HG02642 (cell line): ENCODE data around the gene PAX8.
"Not testable (repeated sequence)": the region's sequence is repeated elsewhere in the genome, so short reads cannot be mapped to it uniquely, and the experiment has no call there.

Experiments
- ATAC-seq: cut with Tn5 transposase; IDR thresholded peaks from one replicate; pipeline ENCODE4 v1.9.1; 2021; ENCODE audit warnings: mild to moderate bottlenecking; ENCODE audit not compliant: unreplicated experiment, poor library complexity

Gene PAX8

DNA sequence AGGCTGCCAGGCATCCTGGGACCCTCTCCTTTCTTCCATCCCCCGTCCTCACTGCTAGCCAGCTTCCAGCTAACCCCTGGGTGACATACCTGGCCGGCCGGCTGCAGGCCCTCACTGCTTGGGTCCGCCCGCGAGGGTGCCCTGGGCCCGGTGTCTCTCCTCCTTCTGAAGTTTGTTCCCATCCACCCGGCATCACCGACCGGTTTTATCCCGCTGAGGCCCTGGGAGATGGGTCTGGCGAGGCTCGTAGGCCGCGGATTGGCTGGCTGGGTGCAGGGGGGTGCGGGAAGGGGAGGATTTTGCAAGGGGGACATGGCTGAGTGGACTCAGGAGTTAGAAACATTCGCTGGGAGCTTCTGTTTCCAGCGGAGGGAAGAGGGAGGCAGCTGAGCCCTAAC is at the start of gene PAX8:
TSS of gene PAX8 (minus strand) at position 180 of the 398 bp plus-strand sequence. CDS start 527 bp downstream, outside the sequence.
- no peak for ATAC-seq

DNA sequence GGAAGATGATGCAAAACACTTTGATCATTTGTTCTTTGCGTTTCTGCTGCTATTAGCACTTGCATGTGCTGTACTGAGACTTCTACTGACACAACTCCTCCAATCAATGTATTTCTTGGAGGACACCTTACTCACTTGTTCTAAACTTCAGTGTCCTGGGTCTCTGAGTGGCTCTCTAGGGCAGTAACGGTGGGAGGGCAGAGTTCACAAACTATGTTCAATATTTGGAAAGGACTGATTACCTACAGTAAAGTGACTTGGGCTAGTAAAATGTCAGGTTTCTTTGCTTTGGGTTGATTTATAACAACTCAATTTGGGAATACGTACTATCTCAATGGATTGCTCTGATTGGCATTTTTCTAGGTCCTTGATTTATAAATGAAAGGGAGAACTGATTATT is 49.3 kb upstream of the PAX8 start:
- ATAC-seq: no peak

GRCh38 chr2:113325161-113325731 is 46.5 kb upstream of the PAX8 start:
- not testable (repeated sequence) for ATAC-seq

GRCh38 chr2:113324684-113325160 is 46.0 kb upstream of the PAX8 start:
- no peak for ATAC-seq

DNA sequence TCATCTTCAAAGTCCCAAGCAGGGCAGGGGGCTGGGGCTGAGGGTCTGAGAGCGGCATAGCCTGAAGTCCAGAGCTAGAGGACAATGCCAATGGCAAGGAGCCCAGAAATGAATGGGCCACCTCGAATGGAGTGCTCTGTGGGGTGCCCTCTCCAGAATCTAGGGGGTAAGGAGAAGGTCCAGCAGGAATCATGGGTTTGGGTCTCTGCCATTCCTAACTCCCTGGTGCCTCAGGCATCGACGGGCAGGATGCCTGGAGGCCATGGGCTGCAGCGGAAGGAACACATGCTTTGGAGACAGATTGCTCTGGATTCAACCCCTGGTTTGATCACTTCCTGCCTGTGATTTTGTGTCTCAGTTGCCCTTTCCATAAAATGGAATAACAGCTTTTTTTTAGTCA is 44.4 kb upstream of the PAX8 start:
- ATAC-seq: not testable (repeated sequence)

DNA sequence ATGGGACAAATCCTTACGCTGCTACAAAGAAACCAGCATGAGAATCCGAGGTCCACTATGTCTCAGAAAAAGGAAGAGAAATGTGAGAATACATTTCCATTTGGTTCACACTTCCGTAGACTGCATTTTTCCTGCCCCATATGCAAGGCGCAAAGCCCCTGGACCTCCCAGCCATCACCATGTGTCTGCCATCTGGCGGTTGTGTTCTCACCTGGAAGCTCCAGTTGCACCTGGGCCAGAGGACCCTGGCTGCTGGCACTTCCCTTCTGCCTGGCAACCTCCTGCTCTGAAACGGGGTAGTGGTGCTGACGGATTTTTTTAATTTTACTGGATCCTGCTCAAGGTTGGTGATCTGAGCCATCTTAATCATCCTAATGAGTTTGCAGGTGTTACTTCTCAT is 41.4 kb upstream of the PAX8 start:
- not testable (repeated sequence) for ATAC-seq

DNA sequence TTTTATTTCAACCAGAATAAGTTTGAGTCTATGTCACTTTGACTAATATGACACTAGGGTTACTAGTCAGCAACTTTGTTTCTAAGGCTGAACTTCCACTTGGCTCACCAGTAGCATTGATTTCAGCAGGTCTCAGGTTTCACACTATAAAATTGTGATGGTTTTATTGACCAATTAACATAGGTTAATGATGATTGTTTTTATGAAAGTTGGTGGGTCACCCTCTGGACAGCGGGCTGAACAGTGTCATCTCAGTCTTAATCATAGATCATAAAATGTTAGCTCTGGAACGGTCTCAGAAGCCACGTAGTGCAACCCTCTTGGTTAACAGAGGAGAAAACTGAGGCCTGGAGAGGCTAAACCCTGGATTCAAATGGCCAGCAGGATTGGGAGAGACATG is 40.2 kb upstream of the PAX8 start:
- not testable (repeated sequence) for ATAC-seq

- no peak for ATAC-seq
Observed at GRCh38 chr2:113316085-113316484, 37.4 kb upstream of the PAX8 start.

DNA sequence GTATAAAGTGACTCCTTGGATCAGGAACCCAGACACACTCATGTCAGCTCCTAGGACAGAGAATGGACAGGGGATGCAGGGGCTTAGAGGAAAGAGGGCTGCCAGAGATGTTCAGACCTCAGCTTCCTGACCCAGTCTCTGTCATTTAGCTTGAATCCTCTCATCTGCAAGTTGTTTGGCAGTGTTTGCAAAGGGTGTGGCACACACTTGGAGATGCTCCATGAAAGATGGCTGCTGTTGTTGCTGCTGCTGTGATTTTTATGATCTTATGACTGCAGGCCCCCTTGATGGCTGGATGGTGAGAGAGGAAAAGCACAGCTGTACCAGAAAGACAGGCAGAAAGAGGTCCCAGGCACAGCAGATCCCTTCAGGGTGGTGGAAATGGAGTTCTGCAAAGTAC is 35.9 kb upstream of the PAX8 start:
- ATAC-seq: not testable (repeated sequence)

DNA sequence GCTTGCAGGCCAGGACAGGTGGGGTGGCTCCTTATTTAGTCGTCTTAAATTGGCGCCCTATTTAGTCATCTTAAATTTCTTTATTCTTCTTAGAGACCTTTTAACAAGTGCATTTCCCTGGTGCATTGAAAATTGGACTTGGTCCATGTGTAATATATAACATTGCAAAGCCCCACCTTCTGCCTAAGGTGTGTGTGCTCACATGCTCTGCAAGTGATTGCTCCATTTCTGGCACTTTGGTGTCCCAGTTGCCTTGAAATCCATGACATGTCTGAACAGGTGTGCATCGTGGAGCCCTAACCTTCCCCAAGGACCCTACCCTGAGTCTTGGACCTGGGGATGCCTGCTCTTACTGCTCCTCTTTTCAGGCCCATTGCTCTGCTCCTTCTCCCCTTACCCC is 35.5 kb upstream of the PAX8 start:
- ATAC-seq: not testable (repeated sequence)

DNA sequence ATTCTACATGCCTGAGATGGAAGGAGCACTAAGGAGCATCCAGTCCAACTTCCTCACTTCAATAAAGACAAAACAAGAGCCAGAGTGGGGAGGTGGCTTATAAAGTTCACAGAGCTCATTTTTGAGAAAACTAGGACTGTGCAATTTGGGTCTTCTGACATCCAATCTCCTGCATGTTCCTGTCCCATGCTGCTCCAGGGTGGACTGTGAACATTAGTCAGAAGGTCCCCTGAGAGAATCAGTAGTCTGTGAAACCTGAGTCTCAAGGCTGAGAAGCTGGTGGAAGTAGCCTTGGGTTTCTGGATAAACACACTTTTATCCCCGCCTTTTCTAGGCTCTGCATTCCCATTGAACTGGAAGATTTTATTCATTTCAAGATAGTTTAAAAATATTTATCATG is 33.1 kb upstream of the PAX8 start:
- not testable (repeated sequence) for ATAC-seq

DNA sequence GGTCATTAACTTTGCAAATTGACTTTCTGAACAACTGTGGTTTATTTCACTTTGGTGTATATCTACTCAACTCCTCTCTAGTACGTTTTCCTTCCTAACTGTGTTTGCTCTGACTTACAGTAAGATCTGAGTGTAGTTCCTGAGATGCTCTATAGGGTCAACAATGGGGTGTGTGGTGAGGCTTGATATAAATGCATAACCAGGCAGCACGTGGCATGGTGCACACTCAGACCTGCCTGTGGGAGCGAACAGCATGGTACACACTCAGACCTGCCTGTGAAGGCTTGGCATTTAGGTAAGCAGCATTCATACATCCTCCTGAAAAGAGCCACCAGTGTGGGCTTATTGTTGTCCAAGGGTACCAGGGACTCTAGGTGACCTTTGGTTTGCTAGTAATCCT is 32.5 kb upstream of the PAX8 start:
- ATAC-seq: not testable (repeated sequence)

DNA sequence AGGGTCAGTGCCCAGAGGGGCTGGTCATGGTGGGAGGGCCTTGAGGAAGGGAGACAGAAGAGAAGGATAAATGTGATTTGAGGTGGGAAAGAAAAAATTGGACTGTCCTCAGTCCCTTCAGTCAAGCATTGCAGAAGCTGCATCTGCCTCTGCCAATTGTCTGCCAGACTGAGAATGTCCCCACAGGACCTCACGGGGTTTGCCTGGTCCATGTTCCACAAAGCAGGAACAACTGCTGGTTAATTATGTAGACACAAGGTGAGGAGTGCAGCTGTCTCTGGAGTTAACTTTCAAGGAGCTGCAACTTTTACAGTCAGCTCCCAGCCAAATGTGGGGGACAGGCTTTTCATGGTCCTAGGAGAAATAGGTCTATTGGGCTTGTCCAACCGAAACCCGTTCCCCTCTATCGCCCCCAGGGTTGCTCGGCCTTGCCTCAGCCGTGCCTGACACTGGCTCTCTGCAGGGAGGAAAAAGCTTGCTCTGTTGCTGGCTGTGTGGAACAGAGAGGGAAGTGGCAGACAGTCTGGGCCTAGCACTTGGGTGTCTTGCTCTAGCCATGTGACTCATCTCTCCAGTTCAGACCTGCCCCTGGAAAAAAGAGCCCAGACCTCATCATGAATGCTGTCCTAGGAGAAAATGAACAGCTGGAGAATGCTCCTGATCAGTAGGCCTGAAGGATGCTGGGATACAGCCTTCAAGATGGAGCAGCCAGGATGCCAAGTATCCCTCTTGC is 31.1 kb upstream of the PAX8 start:
- ATAC-seq: no peak

DNA sequence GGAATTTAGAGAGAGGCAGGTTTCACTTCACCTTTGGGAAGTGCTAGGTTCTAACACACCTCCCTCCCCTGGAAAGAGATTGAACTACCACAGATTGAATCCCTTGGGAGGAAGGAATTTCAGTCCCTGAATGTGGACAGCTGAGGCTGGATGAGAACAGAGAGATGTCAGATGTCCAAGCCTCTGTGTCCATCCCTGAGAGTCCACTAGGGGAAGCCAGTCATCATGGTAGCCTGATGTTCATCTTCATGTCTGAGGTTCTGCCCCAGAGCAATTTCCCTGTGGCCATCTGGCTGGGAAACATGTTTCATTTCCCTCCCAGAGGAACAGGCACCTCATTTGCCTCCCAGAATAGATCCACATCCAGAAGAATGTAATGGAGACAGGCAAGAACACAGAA is 30.1 kb upstream of the PAX8 start:
- not testable (repeated sequence) for ATAC-seq

DNA sequence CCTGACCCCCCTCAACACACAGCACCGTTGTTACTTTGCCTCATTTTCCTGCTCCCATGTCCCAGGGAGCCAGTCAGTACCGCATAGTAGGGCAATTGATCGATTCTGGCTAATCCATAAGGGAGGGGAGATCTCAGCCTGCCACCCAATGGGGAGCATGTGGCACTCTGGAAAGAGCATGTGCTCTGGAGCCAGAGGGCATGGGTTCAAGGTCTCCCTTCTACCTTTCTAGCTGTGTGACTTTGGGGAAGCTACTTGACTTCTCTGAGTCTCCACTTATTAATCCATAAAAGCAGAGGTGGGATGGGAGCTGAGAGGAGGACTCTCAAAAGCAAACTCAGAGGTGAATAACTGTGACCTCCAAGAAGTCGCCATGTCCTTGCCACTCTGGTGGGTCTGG is 27.5 kb upstream of the PAX8 start:
- ATAC-seq: not testable (repeated sequence)

DNA sequence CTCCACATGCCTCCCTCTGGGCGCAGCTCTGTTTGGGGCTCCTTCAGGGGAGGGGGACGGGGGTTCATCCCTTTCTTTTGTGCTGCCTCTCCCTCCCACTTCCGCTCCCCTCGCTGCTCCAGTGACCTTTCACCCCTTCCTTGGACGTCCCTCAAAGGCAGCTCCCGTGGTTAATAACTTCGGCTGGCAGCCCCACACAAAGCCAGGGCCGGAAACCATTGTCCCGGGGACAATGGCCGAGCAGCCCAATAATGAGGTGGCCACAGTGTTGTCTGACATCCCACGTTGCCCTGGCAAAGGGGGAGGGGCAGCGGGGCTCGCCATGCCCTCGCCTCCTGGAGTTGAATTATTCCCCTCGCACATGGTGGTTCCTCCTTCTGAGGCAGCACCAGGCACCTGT is 27.0 kb upstream of the PAX8 start:
- not testable (repeated sequence) for ATAC-seq

DNA sequence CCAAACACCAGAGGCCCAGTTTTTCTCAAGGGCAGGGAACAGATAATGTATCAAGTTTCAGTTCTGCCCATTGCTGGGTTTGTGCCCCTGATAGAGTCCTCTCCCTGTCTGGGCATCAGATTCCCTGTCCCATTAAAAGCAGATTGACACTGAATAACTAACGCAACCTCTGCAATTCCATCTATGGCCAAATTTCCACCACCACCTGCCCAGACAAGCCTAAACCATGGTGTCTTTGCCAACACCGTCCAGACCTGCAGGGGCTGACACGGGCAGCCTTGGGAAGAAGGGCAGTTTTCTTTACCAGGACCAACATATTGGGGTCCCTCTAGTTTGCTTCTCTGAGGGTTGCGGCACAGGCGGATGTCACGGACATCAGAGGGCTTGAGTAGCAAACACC is 26.4 kb upstream of the PAX8 start:
- ATAC-seq: no peak

- ATAC-seq: no peak
Observed at GRCh38 chr2:113304702-113305101, 26.0 kb upstream of the PAX8 start.

GRCh38 chr2:113302216-113302980 is 23.7 kb upstream of the PAX8 start:
- not testable (repeated sequence) for ATAC-seq

- no peak for ATAC-seq
Observed at GRCh38 chr2:113300281-113300680, 21.6 kb upstream of the PAX8 start.

GRCh38 chr2:113298176-113298575 is 19.5 kb upstream of the PAX8 start:
- no peak for ATAC-seq
